Stimulated activated CD8-positive, alpha-beta memory T cell treated with anti-CD3 and anti-CD28 coated beads, Interleukin-4, amount 100 ng/mL, for 24 hours (primary cell): ENCODE measurements around the gene CD96.

Experiments used
- DNase-seq: peaks from one replicate; pipeline ENCODE4 v3.0.0-alpha.2; 2020; ENCODE audit warnings: low read depth

Gene CD96

DNA sequence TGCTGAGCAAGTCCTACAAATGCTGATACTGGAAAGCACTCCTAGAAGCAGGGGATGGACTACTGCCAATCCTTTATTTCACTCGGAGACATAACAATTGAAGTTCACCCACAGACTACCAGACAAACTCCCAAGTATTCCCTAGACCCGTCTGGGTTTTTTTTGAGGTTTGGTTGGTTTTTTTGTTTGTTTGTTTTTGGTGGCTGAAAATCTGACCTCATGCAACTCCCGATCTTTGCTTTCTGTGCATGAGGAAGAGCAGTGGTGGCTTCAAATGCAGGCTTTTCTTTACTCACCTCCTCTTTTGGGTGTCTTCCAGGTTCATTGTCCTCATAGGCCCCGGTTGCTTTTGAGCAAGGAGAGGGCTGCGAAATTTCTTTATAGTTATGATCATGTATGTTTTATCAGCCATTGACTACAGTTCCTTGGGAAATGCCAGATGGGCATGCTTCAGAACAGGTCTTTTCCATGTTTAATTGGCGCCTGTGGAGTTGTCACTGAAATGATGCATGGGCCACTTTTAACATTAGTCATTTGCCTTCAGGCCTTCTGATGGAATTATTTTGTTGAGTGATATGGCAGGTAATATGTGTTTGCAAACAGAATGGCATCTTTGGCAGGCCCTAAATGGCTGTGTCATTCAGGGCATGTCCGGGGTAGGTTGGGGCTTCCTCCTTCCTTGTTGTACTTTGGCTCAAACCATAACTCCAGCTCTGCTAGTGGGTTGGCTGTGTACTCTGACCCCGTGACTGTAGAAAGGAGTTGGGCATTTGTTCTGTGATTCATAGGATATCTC is 134.4 kb downstream of the CD96 start:
- DNase-seq: no peak

DNA sequence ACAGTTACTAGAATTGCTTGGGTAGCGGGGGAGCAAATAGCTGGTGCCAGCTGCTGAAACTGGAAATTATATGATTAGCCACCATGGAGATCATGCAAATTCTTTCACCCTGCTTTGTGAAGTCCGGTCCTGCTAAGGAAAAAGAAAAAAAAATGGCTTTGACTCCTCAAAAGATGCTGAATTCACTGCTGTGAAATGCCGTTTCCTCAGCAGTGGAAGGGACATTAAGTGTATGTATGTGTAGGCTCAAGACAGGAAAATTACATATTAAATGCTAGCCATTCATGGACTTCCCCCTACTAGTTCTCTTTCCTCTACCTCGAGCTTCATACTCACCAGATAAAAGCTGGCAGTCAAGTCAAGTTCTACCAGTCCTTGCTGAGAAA is 135.0 kb downstream of the CD96 start:
- DNase-seq: no peak

DNA sequence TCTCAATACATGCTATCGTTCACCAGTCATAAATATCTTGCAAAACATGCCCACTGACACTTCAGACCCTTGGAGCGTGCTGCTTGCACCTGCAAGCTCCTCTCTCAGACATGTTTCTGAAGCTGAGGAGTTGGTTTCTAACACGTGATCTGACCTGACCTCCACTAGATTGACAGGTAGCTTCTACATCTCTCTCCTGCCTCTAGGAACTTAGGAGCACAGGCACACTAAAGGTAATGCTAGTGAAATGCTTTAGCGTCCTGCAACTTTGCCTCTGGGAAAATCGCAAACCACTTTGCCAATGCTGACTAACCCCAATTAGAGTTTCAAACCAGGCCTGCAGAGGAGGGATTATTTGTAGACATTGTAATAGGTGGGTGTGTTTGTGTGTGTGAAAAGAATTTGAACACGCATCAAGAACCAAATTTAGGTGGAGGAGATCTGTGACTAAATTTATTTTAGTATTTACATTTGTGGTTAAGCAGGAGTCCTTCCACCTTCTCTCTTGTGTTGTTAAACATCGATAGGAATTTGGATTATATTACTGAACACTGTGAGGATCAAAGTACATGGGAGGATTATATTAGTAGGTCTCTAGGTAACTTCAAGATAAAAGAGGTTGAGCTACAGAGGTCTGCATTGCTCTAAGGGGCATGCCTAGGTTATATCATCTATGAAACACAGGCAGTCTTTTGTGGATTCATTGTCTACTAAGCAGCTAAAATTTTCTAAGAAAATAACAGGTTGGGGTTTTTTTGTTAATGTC is 139.8 kb downstream of the CD96 start:
- no peak for DNase-seq

DNA sequence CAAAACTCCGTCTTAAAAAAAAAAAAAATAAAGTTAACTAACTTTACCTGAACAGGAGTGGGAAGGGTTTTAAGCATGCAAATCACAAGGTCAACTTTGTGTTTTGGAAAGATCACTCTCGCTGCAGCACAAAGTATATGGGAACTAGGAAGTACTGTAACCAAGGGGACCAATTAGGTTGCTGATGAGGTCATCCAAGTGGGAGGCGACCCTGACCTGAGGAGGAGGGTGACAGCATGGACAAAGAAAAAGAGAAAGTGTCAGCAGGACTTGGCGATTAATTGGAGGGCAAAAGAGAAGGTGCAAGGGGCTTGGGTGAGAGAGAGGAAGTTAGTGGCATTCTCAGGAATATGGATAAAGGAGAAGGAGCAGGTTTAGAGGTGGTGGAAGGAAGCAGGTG is 142.6 kb downstream of the CD96 start:
- DNase-seq: no peak

DNA sequence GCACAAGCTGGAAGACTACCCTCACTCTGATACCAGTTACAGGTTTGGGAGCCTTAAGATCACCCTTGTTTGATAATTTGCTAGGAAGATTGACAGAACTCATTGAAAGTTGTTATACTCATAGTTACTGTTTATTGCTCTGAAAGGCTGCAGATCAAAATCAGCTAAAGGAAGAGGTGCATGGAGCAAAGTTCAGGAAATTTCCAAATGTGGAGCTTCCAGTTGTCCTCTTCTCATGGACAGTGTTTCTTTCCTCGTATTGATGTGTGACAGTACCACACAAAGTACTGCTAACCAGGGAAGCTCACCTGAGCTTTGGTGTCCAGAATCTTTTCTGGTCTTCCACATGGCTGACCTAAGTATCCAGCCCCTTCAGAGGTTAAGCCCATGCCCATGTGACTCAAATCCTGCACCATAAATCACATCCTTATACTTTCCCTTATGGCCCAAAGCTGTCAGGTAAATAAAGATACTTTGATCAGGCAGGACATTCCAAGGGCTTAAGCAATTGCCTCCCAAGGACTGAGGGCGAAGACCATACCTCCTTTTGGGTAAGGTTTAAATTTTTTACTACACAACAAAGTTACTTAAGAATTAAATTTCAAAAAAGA is 146.3 kb downstream of the CD96 start:
- DNase-seq: no peak

DNA sequence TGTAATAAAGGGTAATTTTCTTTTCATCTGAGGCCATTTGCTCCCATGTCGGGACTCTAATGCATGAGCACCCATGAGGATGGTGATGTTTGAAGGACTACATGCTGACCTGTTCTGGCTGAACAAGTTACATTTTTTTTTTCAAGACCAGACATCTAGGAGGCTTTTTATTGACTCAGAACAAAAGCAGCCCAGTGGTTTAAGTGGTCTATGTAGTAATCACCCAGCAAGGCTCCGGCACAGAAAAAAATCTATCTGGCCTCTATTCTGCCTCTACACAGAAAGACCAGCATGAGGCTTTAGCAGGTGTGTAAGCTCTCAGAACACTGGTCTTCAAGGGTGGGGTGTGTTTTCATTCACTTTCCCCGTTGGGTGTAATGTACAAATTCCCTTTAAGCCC is 148.2 kb downstream of the CD96 start:
- no peak for DNase-seq

DNA sequence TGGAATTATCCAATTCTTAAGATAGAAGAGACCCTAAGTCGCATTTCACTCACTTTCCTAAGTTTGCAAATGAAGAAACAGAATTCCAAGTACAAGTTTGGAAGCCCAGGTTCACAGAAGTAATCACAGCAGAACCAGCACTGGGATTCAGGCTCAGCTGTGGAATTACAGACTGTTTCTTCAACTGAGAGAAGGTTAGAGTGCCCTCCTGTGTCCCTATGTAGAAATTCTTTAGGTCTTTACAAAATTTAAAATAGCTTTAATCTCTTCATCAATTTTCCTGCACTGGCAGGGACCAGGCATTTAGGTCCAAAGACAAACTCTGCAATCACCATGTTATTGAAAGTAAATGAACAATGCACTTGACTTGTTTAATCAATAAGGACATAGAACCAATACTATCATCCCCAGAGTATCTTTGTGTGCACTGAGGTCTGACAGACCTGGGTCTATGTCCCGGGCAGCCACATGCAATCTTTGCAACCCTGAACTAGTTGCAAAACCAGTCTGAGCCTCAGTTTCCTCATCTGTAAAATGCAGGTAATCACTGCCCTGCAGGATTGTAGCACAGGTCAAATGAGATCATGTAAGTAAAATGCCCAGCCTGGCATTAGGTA is 149.4 kb downstream of the CD96 start:
- DNase-seq: no peak

DNA sequence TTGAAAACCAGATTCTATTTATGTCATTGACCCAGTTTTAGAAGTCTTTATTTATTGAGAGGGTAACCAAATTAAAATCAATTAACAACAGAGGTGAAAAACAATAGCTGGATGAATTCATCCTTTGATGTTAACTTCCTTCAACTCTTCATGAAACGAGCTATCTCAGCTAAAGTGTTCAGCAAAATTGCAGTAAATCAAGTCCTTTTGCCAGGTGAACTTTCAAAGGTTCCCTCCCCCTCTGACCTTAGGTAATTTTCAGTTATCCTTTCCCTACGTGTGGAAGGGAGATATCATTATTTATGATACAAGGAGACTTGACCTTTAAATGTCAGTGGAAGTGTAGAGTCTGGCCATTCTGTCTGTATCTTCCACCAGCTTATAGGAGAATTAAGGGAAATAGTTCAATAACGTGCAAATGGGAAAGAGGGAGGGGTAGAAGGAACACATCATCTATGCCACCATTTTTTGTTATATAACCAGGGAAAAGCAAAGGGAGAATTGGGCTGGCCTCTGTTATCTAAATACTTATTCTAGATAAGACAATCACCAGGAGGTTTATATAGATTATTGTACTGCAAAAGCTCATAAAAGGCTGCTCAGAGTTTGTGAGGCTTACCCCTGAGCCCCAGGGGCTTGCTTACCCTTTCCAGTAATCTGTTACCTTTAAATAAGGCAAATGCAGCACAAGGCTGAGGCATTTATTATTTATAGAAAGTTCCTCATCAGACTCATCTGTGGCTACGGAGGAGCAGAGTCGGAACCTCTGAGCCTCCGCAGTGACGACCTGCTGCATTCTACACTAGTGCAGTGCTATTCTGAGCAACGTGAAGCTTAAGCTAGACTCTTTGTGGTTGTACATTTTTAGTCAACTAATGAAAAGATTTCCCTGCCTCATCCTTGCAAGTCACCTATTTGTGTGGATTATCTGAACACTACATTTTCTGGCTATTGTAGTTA is 150.9 kb downstream of the CD96 start:
- DNase-seq: no peak

DNA sequence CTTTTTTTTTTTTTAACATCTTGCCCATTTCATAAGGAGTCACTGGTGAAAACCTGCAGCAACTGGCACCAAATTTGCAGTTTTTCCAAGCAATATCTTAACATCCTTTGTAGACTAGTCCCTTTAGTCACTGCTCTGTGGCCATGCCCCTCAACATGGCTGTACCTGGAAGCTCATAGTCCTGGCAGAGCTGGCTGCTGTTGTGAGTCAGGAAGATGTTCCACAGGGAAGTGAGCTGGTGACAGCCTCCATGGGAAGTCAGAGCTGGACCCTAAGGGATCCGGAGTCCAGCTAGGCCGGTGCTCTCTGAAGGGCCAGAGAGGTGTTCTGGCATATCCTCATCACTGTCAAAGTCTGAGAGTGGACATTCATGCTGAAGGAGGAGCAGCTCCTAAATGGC is 152.5 kb downstream of the CD96 start:
- no peak for DNase-seq

DNA sequence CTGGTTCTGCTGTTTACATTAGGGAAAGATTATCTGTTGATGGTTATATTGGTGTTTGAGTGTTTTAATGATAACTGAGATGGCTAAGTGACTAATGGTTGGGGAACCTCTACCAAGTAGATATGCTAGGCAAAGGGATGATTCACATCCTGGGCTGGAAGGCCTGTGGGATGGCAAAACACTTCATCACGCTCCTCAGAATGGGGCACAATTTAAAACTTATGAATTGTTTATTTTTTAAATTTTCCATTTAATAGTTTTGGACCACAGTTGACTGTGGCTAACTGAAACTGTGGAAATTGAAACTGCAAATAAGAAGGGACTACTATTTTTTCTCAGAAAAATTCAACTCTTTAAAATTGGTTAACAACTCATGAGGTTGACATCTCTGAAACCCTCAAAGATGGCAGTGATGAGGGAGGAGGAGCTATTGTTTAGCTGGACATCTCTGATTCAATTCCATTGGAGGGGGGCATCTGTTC is 153.7 kb downstream of the CD96 start:
- no peak for DNase-seq

DNA sequence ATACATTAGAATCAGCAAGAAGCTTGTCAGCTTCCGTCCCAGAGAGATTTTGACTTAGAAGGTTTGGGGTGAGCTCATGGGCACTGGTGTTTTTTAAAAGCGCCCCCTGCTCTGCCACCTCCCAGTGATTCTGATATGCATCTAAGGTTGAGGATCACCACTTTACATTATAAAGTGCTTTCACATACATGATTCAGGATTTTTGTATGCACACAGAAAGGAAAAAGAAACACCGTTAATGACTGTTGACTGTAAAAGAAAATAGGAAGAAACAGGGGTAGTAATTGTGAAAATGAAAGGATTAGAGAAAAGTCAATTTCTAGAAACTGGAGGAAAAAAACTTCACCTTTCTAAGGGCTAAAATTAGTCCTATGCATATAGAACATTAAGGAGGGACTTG is 158.1 kb downstream of the CD96 start:
- no peak for DNase-seq

DNA sequence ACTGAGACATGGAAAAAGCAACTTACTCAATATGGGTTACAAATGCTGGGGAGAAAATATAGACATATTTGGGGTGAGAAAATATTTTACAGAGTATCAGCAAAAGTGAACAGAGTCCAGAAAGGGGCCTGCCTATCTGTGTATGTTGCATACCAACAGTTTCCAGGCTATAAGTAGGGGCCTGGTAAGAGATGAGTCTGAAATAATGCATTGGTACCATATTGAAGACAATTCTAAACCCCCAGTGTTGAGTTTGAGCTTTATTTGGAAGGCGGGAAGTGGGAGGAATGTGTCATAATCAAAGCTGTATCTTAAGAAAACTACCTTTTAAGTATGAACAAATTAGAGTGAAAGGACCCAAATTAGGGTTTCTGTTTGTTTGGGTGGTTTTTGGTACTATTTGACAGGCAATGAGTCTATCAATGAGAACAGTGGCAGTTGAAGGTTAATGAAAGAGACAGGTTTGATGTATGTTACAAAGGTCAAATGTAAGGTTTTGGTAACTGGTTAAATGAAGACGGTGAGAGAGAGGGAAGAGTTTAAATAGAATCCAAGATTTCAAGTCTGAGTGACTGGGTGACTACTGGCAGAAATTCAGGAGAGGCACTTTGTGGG is 159.4 kb downstream of the CD96 start:
- DNase-seq: no peak
